GM18505 (cell line): Measurements from ENCODE around the gene PPP1R26.

ENCODE experiments used
- ATAC-seq: cut with Tn5 transposase; IDR thresholded peaks from one replicate; pipeline ENCODE4 v1.9.1; 2021; ENCODE audit not compliant: unreplicated experiment
- POLR2A ChIP-seq: IDR thresholded peaks from 4 replicates; pipeline ENCODE4 v1.6.1; 2011; ENCODE audit warnings: borderline replicate concordance; ENCODE audit not compliant: insufficient read depth, insufficient read length; ENCODE audit errors: extremely low read depth

PPP1R26 gene

GRCh38 chr9:135489188-135489906 is 9.8 kb downstream of the PPP1R26 start:
- no peak for ATAC-seq
- TF ChIP-seq POLR2A, result no peak

- TF ChIP-seq POLR2A, result no peak
- no peak for ATAC-seq
Observed at GRCh38 chr9:135490166-135490870, 10.7 kb downstream of the PPP1R26 start.

- no peak for ATAC-seq
- no peak for TF ChIP-seq POLR2A
Observed at GRCh38 chr9:135490980-135491464, 11.4 kb downstream of the PPP1R26 start.

DNA sequence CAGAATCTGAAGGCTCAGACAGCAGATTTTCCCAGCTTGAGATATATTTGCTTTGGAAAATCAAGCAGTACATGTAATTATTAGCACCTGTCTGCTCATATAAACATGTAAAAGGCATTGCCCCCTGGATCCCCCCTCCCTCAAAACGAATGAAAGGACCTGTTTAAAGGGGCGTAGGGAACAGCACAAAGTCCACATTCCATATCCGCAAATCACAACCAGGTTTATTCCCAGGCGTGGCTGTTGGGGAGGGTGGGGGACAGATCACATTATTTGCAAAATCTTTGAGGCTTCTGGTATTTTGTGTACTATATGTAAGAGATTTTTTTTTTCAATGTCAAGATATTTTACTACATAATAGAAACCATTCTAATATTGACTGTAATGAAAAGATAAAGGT is 12.2 kb downstream of the PPP1R26 start:
- no peak for ATAC-seq
- TF ChIP-seq POLR2A, result no peak

DNA sequence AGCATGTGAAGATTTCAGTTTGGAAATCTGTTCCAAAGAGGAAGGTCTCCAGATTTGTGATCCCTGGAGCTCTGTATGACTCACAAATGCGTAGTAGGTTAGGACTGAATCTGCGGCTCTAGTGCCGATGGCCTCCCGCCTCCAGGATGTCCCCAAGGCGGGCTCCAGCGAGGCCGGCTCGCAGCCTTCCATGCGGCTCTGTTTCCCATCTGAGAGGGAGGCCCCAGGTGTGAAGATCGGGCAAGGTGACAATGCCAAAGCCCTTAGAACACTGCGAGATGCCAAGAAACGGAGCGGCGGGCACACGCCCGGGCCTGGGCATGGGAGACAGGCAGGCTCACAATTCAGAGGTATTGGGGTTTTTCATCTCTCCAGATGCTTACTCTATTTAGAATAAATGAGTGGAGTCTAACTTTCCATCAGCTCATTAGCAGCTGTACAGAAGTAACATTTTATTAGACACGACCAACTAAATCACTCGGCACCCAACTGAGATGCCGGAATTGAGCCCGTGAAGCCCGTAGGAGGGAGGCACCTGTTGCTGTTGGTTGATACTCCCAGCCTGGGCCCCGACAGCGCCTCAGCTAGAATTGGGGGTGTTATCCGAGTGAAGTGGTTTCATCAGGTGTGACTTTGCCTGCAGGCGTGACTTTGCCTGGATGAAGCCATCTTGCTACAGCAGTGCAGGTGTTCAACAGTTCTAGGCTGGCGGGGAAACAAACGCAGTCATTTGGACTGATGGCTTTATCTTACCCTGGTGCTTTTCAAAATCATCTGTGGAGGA is 13.5 kb downstream of the PPP1R26 start:
- no peak for TF ChIP-seq POLR2A
- ATAC-seq, result no peak

DNA sequence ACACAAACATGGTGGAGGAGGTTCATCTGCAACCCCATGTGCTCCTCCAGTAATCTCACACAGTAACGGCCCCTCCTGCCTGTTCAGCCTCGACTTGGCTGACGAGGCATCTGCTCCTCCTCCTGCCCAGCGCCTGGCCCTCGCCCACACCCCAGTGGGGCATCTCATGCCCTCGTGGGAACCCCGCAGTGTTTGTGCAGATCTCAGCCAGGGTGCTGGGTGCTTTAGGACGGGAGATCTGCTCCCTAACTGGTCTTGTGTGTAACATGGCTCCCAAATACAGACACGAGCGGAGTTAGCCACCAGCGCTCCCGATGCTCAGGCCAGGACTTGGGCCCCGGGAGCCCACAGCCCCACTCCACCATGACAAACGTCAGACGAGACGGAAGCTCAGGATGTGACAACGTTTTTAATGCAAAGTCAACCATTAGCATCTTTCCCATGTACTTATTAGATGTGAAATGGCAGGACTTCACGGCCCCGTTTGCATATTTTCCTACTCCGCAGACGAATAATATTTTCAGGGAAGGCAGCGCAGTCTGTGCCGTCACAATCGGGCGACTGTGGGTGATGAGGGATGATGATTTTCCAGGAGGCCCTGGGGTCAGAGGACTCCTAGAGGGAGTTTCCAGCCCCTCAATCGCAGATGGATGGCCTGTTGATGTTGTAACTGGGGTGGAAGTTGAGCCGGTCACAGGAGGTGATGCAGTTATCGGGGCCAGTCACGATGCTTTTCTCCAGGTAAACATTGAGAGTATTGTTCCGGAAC is 15.4 kb downstream of the PPP1R26 start:
- TF ChIP-seq POLR2A, result no peak
- ATAC-seq, result no peak

DNA sequence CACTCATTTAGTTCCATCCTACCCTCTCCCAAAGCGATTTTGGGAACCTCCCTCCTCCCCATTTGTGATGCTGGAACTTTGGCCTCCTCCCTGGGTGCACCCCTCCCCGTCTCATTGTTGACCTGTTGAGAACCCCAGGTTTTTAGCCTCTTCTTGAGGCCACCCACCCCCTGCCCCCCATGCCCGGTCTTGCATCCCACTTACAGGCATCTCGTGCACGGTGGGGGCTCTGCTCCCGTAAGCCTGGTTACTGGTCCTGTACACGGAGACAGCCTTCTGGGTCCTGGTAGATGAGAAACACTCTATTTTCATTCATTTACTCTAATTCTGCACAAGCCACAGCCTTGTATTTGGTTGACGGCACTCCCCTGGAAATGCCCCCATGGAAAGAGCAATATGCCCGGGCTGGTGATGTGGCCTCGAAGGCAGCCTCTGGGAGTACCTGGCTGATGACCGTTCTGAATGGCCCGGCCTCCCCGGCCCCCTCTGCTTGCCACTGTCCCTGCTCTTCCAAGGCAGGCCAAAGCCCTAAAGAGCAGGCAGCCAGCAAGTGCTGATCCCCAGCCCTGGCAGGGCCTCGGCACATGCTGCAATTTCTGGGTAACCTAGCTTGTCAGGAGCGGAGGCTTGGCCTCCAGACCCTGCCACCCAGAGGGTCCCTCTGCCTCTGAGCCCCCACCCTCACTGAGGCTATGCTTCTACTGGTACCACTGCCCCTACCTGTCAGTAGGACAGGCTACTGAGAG is 19.0 kb downstream of the PPP1R26 start:
- ATAC-seq, result no peak
- TF ChIP-seq POLR2A, result no peak

DNA sequence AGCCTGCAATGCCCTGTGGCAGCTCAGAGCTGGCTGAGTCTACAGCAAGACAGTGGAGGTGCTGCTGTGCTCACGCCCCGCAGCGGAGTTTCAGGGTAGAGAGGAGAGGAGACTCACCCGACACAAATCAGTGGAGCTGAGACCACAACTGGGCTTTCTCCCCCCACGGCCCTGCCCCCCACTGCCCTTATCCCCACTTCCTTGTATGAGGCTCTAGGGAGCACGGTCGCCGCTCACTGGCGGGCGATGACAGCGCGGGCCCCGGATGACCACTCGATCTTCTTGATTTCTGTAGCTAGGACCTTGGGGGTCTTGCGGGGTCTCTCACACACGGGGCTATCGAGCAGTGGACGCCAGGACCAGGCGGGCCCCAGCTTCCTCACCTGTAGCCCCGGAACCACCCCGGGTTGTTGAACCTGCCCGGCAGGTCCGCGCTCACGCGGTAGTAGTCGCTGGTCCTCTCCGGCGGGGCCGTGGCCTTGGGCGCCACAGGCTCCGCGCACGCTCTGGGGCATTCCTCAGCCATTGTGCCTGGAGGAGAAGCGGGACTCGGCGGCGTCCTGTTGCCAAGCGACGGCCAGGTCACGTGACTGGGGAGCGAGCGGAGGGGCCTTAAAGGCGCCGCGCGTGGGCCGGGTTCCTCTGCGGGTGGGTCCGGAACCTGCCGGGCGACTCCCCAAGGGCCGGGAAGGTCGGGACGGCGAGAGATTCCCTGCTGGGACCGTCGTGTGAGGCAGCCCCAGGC is 19.9 kb downstream of the PPP1R26 start:
- no peak for ATAC-seq
- no peak for TF ChIP-seq POLR2A

DNA sequence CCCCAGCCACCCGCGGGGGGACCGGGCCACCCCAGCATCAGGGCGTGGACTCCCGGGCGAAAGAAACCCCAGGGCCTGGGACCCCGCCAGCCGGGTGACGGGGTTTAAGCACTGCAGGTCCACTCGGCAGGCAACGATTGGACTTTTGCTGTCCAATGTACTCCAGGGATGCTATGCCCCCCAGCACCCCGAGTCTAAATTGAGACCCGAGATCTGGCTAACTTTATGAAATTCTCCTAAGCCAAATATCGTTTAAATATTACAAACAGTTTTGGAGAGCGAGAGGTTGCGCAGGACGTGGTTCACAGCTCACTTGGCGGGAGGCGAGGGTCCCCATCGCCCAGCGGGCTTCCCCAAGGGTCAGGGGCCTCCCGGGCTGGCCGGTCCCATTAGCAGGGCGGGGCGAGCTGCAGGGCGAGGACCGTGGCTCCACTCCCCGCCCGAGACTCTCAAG is 20.5 kb downstream of the PPP1R26 start:
- ATAC-seq, result no peak
- no peak for TF ChIP-seq POLR2A

GRCh38 chr9:135500525-135501260 is 21.1 kb downstream of the PPP1R26 start, which contains the start of gene MRPS2:
MRPS2 (plus strand) TSS chr9:135500682; CDS start chr9:135500711, 29 bp downstream.
- peak; percentile 77 for TF ChIP-seq POLR2A
- ATAC-seq, result peak; percentile 76
